ENCODE measurements around the gene PCDH19. TPM values are rescaled to one million over a fixed set of nuclear protein-coding genes. Genes with fewer than 3 reads are reported as not detected.

PCDH19 gene
- total RNA-seq, 1 experiment from 2014 or later = 0.70 TPM

DNA sequence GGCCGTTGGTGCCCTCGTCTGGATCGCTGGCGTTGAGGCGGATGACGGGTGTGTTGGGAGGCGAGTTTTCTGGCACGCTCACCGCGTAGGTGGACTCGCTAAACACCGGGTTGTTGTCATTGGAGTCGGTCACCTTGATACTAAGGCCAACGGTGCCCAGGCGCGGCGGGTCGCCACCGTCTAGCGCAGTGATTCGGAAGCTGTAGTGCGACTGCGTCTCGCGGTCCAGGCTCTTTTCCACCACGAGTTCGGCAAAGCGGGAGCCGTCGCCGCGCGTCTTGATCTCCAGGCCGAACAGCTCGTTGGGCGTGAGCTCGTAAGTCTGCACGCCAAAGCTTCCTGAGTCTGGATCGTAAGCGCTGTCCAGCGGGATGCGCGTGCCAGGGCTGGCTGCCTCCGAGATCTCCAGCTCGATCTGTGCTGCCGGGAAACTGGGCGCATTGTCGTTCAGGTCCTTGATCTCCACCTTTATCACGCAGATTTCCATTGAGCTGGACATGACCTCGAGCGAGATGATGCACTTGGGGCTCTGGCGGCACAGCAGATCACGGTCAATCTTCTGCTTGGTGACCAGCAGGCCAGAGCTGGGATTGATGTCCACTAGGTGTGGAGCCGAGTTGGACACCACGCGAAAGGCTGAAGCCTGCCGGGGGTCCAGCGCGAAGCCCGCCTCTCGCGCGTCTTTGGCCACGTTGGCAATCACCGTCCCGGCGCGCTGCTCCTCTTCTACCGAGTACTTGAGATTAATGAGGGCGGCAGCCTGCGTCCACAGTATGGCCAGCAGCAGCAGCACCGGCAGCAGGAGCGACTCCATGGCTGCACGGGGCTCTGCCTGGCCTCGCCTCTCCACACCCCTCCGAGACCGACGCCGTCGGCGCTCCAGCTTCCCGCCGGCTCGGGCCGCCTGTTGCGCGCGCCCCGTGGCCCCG, 2.0 kb downstream of the PCDH19 start:
- BruUV-seq (replicated peaks) = no TSS peak
- Mint-ChIP-seq H3K36me3 (ENCODE audit: insufficient read depth, unreplicated experiment) (no peaks in the 10 kb centered on the region), H3K4me3 (ENCODE audit: unreplicated experiment) (no peak overlapping the region), H3K27ac (ENCODE audit: low read depth, unreplicated experiment) (no peak overlapping the region), H3K27me3 (ENCODE audit: insufficient read depth, unreplicated experiment) (peaks cover 51% of the 10 kb centered on the region), H3K4me1 (ENCODE audit: insufficient read depth, unreplicated experiment) (peaks cover 5% of the 10 kb centered on the region), H3K9me3 (ENCODE audit: unreplicated experiment) (no peaks in the 10 kb centered on the region)
- ChIA-PET CTCF (interaction anchor here (0.6 to 0.7 kb wide), 3 partner anchors 16 to 394 kb away, joined by 3 read pairs; no protein-coding TSS in a partner anchor), POLR2A (interaction anchor here (0.6 kb wide), 1 partner anchor 818 kb away, joined by 3 read pairs; no protein-coding TSS in a partner anchor)
- no peak for DNase-seq (ENCODE audit: unreplicated experiment)
- TF ChIP-seq CTCF (IDR thresholded peaks at IDR 0.05; ENCODE audit: unreplicated experiment) = no peak
- intact Hi-C loops (cut with micrococcal nuclease) = no loop called here

- intact Hi-C loops (cut with micrococcal nuclease) = no loop called here
- H3K9me3 Mint-ChIP-seq (ENCODE audit: unreplicated experiment) = no peaks in the 10 kb centered on the region
- no peaks in the 10 kb centered on the region for H3K36me3 Mint-ChIP-seq (ENCODE audit: insufficient read depth, unreplicated experiment)
- DNase-seq (ENCODE audit: unreplicated experiment) = no peak
- no peak overlapping the region for H3K4me3 Mint-ChIP-seq (ENCODE audit: unreplicated experiment)
- H3K27ac Mint-ChIP-seq (ENCODE audit: low read depth, unreplicated experiment) = no peak overlapping the region
- peaks cover 6% of the 10 kb centered on the region for H3K4me1 Mint-ChIP-seq (ENCODE audit: insufficient read depth, unreplicated experiment)
- ChIA-PET POLR2A (interaction anchor here (0.6 kb wide), 1 partner anchor 819 kb away, joined by 3 read pairs; no protein-coding TSS in a partner anchor), CTCF (interaction anchor here (1.1 kb wide), 1 partner anchor 8 kb away, joined by 4 read pairs; no protein-coding TSS in a partner anchor)
- BruUV-seq (replicated peaks) = no TSS peak
- H3K27me3 Mint-ChIP-seq (ENCODE audit: insufficient read depth, unreplicated experiment) = peaks cover 51% of the 10 kb centered on the region
- TF ChIP-seq CTCF (IDR thresholded peaks at IDR 0.05; ENCODE audit: unreplicated experiment) = no peak
These were observed 2.8 kb downstream of the PCDH19 start for GRCh38 chrX:100407147-100407783.

- intact Hi-C loops (cut with micrococcal nuclease) = no loop called here
- no peak for DNase-seq (ENCODE audit: unreplicated experiment)
- peaks cover 6% of the 10 kb centered on the region for H3K4me1 Mint-ChIP-seq (ENCODE audit: insufficient read depth, unreplicated experiment)
- ChIA-PET CTCF (no interaction called here), POLR2A (no interaction called here)
- no TSS peak for BruUV-seq (replicated peaks)
- no peak for TF ChIP-seq CTCF (IDR thresholded peaks at IDR 0.05; ENCODE audit: unreplicated experiment)
- H3K27me3 Mint-ChIP-seq (ENCODE audit: insufficient read depth, unreplicated experiment) = peaks cover 37% of the 10 kb centered on the region
- H3K9me3 Mint-ChIP-seq (ENCODE audit: unreplicated experiment) = no peaks in the 10 kb centered on the region
- H3K36me3 Mint-ChIP-seq (ENCODE audit: insufficient read depth, unreplicated experiment) = no peaks in the 10 kb centered on the region
- H3K27ac Mint-ChIP-seq (ENCODE audit: low read depth, unreplicated experiment) = no peak overlapping the region
- H3K4me3 Mint-ChIP-seq (ENCODE audit: unreplicated experiment) = no peak overlapping the region
These were observed 4.6 kb downstream of the PCDH19 start for GRCh38 chrX:100405424-100405823.

DNA sequence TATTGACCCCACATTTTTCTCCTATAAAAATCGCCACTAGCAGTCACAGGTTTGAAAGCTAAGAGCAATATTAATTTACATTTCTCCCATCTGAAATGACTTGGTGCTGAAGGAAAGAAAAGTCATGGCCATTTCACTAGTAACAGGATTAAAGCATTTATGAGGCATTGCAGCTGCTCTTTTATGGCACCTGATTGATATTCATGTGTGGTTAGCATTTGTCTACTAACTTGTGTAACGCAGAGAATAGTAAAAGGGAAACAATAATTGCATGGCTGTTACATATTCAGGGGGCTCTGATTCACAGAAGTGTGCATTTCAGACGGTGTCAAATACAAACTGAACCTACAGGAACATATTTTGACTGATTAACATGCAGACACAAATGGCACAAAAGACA, 5.2 kb downstream of the PCDH19 start:
- DNase-seq (ENCODE audit: unreplicated experiment) = no peak
- Mint-ChIP-seq H3K27me3 (ENCODE audit: insufficient read depth, unreplicated experiment) (peaks cover 37% of the 10 kb centered on the region), H3K4me3 (ENCODE audit: unreplicated experiment) (no peak overlapping the region), H3K27ac (ENCODE audit: low read depth, unreplicated experiment) (no peak overlapping the region), H3K9me3 (ENCODE audit: unreplicated experiment) (no peaks in the 10 kb centered on the region), H3K4me1 (ENCODE audit: insufficient read depth, unreplicated experiment) (peaks cover 6% of the 10 kb centered on the region), H3K36me3 (ENCODE audit: insufficient read depth, unreplicated experiment) (no peaks in the 10 kb centered on the region)
- no peak for TF ChIP-seq CTCF (IDR thresholded peaks at IDR 0.05; ENCODE audit: unreplicated experiment)
- POLR2A ChIA-PET = no interaction called here
- intact Hi-C loops (cut with micrococcal nuclease) = no loop called here
- CTCF ChIA-PET = no interaction called here
- no TSS peak for BruUV-seq (replicated peaks)
